Keratinocyte (primary cell): ENCODE data around the gene LMO3.

Experiments used
- CTCF ChIP-seq, 3 experiments: IDR thresholded peaks in 1 of 3; conservative IDR thresholded peaks in 1 of 3; optimal IDR thresholded peaks in 1 of 3; 2 replicates in 2 of 3; 3 replicates in 1 of 3; pipeline versions ENCODE3 to v1.5.1; 2011; ENCODE audit warnings: low read length in 3 of 3, mild to moderate bottlenecking in 3 of 3, moderate library complexity in 2 of 3, control low read depth in 1 of 3, inconsistent platforms in 1 of 3; ENCODE audit not compliant: insufficient read depth in 2 of 3; ENCODE audit errors: extremely low read depth in 1 of 3
- EZH2 ChIP-seq: IDR thresholded peaks from one replicate; pipeline ENCODE4 v1.6.1; 2012; ENCODE audit warnings: inconsistent platforms, mild to moderate bottlenecking, low read length, moderate library complexity

- TF ChIP-seq EZH2 (no peak), CTCF (optimal IDR thresholded peaks at IDR 0.05 in 1 of 3, IDR thresholded peaks at IDR 0.05 in 1 of 3, conservative IDR thresholded peaks at IDR 0.05 in 1 of 3; ENCODE audit: extremely low read depth in 1 of 3, insufficient read depth in 2 of 3, low read length in 3 of 3) (no peak)
Measured at GRCh38 chr12:16562921-16563320, 43.0 kb downstream of the LMO3 start.
